ENCODE results near the gene CD300A.
"Not testable (repeated sequence)": the region's sequence is repeated elsewhere in the genome, so short reads cannot be mapped to it uniquely, and the experiment has no call there.

CD300A gene

GRCh38 chr17:74478420-74479100 lies 12.1 kb downstream of the CD300A start:
- DNase-seq (ENCODE audit: low read depth) = no peak

DNA sequence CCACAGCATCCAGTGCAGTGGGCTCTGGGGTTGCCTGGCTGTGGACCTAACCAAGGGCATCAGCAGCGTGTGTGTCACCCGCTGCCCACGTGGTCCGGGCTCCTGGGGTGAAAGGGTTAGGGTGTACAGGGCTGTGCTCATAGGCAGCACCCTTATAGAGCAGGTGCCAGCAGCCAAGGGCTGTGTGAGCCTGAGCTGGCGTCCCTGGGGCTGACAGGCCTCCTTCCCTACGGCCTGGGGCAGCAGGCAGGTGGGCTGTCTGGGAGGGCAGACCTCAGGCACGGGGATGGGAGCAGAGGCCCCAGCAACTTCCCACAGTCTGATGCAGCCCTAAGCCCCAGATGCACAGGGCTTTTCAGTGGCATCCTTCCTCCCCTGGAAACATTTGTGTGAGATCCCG lies 13.9 kb downstream of the CD300A start:
- DNase-seq (ENCODE audit: low read depth) = no peak

DNA sequence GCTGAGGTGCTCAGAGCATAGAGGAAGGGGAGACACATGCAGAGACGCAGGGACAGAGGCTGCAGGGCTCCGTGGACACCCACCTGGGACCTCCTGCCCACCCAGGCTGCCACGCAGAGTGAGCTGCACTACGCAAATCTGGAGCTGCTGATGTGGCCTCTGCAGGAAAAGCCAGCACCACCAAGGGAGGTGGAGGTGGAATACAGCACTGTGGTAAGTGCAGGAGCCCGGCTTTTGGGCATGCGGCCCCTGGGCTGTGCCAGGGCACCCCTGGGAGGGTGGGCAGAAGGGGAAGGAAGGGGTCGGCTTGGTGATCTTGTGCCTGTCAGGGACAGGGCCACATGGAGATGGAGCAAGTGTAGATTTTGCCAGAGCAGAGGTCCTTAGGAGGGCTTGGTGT lies 15.2 kb downstream of the CD300A start:
- no peak for DNase-seq (ENCODE audit: low read depth)

DNA sequence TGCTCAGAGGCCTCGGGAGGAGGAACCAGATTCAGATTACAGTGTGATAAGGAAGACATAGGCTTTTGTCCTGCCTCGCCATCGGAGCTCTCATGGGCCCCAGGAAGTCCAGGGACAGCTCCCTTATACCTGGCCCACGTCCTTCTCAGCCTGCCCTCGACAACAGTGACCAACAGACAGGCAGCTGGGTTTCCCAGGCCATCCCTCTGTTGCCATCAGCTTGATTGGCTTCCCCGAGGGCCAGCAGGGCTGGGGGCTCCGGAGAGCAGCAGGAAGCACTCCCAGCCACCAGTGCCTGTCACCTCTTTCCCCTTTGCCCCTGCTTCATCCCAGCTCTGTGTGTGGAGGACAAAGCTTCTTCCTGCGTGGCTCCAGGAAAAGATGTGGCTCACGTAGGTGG lies 17.6 kb downstream of the CD300A start:
- no peak for DNase-seq (ENCODE audit: low read depth)

- DNase-seq (ENCODE audit: low read depth) = no peak
Observed at GRCh38 chr17:74485022-74485743, 18.7 kb downstream of the CD300A start.

GRCh38 chr17:74485841-74486240 lies 19.4 kb downstream of the CD300A start:
- no peak for DNase-seq (ENCODE audit: low read depth)

- not testable (repeated sequence) for DNase-seq (ENCODE audit: low read depth)
Observed at GRCh38 chr17:74488276-74488675, 21.8 kb downstream of the CD300A start.

DNA sequence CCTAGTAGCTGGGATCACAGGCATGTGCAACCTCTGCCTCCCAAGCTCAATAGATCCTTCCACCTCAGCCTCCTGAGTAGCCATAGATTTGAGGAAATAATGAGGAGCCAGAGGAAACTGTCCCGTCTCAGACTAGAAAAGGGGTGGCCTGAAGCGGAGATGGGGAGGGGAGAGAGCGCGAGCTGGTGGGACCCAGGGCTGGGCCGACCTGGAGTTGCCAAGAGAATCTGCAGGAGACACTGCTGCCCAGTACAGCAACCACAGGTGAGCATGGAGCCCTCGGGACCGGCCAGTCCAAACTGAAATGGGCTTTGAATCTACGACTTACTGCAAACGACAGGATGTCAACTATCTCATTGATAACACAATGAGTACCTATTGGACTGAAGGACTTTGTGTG lies 24.3 kb downstream of the CD300A start:
- no peak for DNase-seq (ENCODE audit: low read depth)

- no peak for DNase-seq (ENCODE audit: low read depth)
Observed at GRCh38 chr17:74491626-74492025, 25.2 kb downstream of the CD300A start.

DNA sequence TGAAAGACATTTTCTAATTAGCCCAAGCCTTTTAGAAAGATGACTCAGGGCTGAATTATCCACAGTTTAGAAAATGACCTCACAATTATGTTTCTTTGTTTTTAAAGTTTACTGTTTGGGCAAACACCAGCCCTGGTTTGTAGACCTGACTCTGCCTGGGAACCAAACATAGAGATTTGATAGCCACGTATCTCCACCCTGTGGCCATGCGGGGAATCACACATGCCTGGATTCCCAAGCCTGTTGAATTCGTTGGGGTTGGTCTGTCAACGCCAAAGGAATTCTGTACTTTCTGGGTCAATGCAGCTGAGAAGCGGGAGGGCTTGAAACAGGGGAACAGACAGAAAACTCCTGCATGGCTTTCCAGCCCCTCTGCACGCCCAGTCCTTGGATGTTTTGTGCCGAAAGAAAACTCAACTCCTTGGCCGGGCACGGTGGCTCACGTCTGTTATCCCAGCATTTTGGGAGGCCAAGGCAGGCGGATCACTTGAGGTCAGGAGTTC lies 26.9 kb downstream of the CD300A start:
- DNase-seq (ENCODE audit: low read depth) = peak; percentile 45

DNA sequence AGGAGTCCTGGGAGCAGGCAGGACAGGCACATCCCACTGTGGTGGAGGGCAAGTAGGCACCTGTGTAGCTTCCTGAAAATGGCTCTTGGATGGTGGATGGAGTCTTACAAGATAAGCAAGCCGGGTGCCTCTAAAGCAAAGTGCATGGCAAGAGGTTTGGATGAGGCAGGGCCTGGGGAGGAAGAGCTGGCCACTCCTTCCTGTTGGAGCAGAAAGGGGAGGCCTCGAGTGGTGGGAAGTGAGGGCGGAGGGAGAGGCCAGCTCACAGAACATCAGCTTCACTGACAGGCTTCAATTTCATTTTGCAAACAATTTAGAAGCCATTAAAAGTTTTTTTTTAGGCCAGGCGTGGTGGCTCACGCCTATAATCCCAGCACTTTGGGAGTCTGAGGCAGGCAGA lies 31.0 kb downstream of the CD300A start:
- no peak for DNase-seq (ENCODE audit: low read depth)

- DNase-seq (ENCODE audit: low read depth) = no peak
Observed at GRCh38 chr17:74499992-74500391, 33.6 kb downstream of the CD300A start.

DNA sequence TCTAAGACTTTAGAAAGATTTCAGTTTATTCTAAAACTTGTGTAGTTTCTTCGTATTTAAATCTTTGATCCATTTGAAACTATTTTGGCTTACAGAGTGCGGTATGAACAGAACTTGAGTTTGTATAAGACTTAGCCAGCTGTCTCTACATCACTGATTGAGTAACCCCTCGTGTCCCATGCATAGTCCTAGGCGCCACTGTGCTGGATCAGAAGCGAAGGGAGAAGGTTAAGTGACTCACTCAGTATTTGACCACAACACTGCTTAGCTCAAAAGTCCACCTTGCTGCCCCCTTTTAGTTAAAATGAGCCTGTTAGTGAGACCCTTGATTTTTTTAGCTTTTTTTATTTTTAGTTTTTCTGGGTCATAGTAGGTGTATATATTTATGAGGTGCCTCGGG lies 36.4 kb downstream of the CD300A start:
- DNase-seq (ENCODE audit: low read depth) = no peak

- not testable (repeated sequence) for DNase-seq (ENCODE audit: low read depth)
Observed at GRCh38 chr17:74503949-74504348, 37.5 kb downstream of the CD300A start.

DNA sequence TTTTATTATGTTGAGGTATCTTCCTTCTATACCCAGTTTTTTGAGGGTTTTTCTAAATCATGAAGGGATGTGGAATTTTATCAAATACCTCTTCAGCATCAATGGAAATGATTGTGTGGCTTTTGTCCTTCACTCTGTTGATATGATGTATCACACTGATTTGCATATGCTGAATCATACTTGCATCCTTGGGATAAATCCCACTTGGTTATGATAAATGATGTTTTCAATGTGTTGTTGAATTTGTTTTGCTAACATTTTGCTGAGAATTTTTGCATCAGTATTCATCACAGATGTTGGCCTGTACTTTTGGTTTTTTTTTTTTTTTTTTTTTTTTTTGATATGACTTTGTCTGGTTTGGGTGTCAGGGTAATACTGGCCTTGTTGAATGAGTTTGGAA lies 41.7 kb downstream of the CD300A start:
- DNase-seq (ENCODE audit: low read depth) = no peak

DNA sequence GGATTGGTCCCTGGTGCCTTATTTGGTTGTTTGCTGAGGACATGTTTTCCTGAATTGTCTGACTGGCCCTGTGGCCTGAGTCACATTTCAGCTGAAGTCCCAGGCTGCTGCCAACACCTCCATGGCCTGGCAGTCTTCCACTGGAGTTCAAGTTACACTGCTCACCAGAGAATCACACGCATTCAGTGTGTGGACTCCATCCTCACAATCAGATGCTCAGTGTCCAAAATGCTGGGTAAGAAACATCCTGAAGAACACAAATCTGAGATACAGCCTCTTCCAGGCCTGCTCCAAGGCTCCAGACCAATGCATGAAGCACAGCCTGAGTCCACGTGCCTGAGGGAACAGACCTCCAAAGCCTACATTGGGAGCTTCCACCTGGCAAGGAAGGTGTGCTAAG lies 45.6 kb downstream of the CD300A start:
- no peak for DNase-seq (ENCODE audit: low read depth)

GRCh38 chr17:74512624-74513091 lies 46.2 kb downstream of the CD300A start:
- DNase-seq (ENCODE audit: low read depth) = no peak

DNA sequence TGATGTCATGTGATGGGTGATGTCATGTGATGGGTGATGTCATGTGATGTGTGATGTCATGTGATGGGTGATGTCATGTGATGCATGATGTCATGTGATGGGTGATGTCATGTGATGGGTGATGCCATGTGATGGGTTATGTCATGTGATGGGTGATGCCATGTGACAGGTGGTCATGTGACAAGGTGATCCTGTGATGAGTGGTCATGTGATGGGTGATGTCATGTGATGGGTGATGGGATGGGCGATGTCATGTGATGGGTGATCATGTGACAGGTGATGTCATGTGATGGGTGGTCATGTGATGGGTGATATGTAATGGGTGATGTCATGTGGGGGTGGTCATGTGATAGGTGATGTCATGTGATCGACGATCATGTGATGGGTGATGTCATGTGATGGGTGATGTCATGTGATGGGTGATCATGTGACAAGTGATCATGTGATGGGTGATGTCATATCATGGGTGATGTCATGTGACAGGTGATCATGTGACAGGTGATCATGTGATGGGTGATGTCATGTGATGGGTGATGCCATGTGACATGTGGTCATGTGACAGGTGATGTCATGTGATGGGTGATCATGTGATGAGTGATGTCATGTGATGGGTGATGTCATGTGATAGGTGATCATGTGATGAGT lies 47.7 kb downstream of the CD300A start:
- peak; percentile 51 for DNase-seq (ENCODE audit: low read depth)

GRCh38 chr17:74514632-74515334 lies 48.3 kb downstream of the CD300A start:
- no peak for DNase-seq (ENCODE audit: low read depth)

DNA sequence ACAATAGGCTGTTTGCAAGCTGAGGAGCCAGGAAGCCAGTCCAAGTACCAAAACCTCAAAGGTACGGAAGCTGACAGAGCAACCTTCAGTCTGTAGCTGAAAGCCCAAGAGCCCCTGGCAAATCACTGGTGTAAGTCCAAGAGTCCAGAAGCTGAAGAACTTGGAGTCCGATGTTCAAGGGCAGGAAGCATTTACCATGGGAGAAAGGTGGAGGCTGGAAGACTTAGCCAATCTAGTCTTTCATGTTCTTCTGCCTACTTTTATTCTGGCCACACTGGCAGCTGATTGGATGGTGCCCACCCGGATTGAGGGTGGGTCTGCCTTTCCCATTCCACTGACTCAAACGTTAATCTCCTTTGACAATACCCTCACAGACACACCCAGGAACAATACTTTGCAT lies 49.5 kb downstream of the CD300A start:
- no peak for DNase-seq (ENCODE audit: low read depth)

DNA sequence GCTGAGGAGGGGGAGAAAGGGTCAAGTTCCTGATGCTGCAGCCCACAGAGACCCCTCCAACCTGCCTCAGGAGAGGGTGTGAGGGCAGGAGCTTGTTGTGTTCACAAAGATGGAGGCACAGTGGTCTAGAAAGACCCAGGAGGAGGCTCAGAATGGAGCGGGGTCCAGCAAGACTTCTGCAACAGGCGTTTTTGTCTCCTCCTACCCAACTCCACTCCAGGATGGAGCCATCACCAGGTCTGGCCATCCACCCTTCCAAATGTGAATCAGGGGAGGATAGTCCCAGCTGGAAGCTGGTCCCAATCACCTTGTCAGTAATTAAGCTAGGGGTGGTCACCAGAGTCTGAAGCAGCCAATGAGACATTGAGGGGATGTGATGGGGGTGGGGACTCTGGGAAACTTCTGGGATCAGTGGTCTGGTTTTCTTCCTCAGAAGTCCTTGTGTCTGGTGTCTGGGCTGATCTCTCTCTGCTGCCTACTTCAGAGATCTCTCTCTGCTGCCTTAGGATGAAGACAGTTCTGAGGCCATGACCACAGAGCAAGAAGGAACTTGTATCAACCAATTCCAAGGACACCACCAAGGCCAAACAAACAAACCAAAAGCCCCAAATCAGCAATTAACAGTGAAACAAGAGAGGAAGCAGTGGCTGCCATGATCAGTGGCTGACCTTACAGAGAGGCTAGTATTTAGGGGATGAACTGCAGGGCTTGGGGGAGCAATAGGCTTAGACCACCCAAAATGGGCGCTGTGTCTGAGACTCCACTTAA lies 50.3 kb downstream of the CD300A start:
- DNase-seq (ENCODE audit: low read depth) = no peak

Data from T follicular helper cell (primary cell).